ENCODE results near the gene KCP.

DNA sequence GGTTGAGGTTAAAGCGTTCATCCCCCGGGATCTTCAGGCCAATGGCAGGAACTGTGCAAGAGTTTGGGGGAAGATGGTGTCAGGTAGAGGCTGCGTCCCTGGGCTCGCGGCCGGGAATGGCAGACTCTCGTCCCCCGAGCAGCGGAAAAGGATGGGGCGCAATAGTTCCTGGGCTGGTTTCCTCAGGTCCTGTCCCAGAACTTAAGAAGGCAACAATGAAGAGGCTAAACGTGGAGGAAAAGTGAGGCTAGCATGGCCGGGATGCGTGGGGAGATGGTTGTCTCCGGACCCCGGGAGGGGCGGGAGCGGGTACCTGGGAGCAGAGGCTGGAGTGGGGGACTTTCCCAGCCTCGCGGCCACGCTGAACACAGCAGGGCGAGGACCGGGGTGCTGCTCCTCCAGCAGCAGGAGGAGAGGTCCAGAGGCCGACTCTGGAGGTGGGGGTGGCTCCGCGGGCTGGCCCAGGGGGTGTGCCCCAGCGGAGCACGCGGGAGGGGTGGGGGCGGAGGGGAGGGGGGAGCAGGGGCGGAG is 28.1 kb upstream of the KCP start:
- TF ChIP-seq CEBPB (IDR thresholded peaks at IDR 0.05; ENCODE audit: low read depth): no peak
- no peak for TF ChIP-seq EGR1 (IDR thresholded peaks at IDR 0.05; ENCODE audit: low read depth)
- no peak for TF ChIP-seq EZH2phosphoT487 (IDR thresholded peaks at IDR 0.05; ENCODE audit: borderline replicate concordance)
- TF ChIP-seq, protein P1, sequence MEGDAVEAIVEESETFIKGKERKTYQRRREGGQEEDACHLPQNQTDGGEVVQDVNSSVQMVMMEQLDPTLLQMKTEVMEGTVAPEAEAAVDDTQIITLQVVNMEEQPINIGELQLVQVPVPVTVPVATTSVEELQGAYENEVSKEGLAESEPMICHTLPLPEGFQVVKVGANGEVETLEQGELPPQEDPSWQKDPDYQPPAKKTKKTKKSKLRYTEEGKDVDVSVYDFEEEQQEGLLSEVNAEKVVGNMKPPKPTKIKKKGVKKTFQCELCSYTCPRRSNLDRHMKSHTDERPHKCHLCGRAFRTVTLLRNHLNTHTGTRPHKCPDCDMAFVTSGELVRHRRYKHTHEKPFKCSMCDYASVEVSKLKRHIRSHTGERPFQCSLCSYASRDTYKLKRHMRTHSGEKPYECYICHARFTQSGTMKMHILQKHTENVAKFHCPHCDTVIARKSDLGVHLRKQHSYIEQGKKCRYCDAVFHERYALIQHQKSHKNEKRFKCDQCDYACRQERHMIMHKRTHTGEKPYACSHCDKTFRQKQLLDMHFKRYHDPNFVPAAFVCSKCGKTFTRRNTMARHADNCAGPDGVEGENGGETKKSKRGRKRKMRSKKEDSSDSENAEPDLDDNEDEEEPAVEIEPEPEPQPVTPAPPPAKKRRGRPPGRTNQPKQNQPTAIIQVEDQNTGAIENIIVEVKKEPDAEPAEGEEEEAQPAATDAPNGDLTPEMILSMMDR (IDR thresholded peaks at IDR 0.05 in 2 of 3, conservative IDR thresholded peaks at IDR 0.05 in 1 of 3; ENCODE audit: borderline replicate concordance in 1 of 3, insufficient read depth in 1 of 3, low read depth in 2 of 3, low read length in 2 of 3): no peak
- TF ChIP-seq EZH2 (IDR thresholded peaks at IDR 0.05): no peak
- no peak for TF ChIP-seq ZNF274 (IDR thresholded peaks at IDR 0.05; ENCODE audit: low read depth, low read length)
- no peak for TF ChIP-seq POLR2AphosphoS5 (IDR thresholded peaks at IDR 0.05; ENCODE audit: low read depth, low read length)
- TF ChIP-seq, protein P2, sequence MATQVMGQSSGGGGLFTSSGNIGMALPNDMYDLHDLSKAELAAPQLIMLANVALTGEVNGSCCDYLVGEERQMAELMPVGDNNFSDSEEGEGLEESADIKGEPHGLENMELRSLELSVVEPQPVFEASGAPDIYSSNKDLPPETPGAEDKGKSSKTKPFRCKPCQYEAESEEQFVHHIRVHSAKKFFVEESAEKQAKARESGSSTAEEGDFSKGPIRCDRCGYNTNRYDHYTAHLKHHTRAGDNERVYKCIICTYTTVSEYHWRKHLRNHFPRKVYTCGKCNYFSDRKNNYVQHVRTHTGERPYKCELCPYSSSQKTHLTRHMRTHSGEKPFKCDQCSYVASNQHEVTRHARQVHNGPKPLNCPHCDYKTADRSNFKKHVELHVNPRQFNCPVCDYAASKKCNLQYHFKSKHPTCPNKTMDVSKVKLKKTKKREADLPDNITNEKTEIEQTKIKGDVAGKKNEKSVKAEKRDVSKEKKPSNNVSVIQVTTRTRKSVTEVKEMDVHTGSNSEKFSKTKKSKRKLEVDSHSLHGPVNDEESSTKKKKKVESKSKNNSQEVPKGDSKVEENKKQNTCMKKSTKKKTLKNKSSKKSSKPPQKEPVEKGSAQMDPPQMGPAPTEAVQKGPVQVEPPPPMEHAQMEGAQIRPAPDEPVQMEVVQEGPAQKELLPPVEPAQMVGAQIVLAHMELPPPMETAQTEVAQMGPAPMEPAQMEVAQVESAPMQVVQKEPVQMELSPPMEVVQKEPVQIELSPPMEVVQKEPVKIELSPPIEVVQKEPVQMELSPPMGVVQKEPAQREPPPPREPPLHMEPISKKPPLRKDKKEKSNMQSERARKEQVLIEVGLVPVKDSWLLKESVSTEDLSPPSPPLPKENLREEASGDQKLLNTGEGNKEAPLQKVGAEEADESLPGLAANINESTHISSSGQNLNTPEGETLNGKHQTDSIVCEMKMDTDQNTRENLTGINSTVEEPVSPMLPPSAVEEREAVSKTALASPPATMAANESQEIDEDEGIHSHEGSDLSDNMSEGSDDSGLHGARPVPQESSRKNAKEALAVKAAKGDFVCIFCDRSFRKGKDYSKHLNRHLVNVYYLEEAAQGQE (IDR thresholded peaks at IDR 0.05; ENCODE audit: low read depth): no peak
- no peak for TF ChIP-seq SRF (IDR thresholded peaks at IDR 0.05; ENCODE audit: low read depth)
- TF ChIP-seq SIN3A (IDR thresholded peaks at IDR 0.05; ENCODE audit: low read depth): no peak
- no peak for TF ChIP-seq POLR2A (IDR thresholded peaks at IDR 0.05; ENCODE audit: borderline replicate concordance, extremely low read depth, insufficient read depth, insufficient read length)
- no peak for TF ChIP-seq FOSL1 (IDR thresholded peaks at IDR 0.05; ENCODE audit: low read depth)
- TF ChIP-seq, protein P3, sequence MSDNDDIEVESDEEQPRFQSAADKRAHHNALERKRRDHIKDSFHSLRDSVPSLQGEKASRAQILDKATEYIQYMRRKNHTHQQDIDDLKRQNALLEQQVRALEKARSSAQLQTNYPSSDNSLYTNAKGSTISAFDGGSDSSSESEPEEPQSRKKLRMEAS (IDR thresholded peaks at IDR 0.05): no peak

All from HCT116 (cell line).